Ovary (tissue), 3 donors: ENCODE measurements around the gene SLC24A4.

Experiments used
- EP300 ChIP-seq: sonication (generic); formaldehyde crosslinking; IDR thresholded peaks from one replicate; pipeline ENCODE4 v1.6.1; 2017; ENCODE audit warnings: antibody characterized with exemption
- POLR2A ChIP-seq: fragments of 450-650 bp; IDR thresholded peaks from one replicate; pipeline ENCODE4 v1.6.1; 2017; ENCODE audit warnings: antibody characterized with exemption, mild to moderate bottlenecking, moderate library complexity
- TF ChIP-seq, protein P1 (sequence below), 3 donors: fragments of 450-650 bp in 2 of 3; fragments of 200-600 bp in 1 of 3; IDR thresholded peaks; one replicate each; pipeline versions ENCODE4 v1.5.1 to v1.8.0; 2016 to 2022; ENCODE audit warnings: antibody characterized with exemption in 3 of 3, mild to moderate bottlenecking in 1 of 3
- donor health status: DM: no; HTN: no; CAD: no.

DNA sequence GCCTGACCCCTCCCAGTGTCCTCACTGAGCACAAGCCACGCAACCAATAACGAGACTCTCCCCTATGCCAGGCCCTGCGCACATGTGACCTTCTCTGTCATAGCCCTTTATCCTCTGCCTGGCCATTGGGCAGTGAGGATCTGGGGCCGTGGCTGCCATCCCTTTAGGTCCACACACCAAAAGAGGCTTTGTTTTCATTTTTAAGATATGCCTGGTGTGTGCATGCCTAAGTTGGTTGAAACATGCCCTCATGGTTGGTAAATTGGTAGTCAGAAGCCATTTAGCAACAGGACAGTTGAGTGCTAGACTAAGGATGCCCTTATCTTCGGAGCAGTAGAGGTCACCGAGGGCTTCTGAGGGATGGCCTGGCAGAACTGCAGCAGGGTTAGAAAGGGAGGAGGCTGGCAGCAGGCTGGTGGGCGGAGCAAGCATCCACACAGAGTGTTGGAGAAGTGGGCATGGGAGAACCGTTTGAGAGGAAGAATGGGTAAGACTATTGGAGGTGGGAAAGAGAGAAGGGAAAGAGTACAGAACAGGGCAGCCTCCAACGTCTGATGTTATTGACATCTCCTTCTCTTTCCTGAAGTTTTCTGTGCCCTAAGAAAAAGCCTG is 75.1 kb downstream of the SLC24A4 start:
- TF ChIP-seq, protein P1, sequence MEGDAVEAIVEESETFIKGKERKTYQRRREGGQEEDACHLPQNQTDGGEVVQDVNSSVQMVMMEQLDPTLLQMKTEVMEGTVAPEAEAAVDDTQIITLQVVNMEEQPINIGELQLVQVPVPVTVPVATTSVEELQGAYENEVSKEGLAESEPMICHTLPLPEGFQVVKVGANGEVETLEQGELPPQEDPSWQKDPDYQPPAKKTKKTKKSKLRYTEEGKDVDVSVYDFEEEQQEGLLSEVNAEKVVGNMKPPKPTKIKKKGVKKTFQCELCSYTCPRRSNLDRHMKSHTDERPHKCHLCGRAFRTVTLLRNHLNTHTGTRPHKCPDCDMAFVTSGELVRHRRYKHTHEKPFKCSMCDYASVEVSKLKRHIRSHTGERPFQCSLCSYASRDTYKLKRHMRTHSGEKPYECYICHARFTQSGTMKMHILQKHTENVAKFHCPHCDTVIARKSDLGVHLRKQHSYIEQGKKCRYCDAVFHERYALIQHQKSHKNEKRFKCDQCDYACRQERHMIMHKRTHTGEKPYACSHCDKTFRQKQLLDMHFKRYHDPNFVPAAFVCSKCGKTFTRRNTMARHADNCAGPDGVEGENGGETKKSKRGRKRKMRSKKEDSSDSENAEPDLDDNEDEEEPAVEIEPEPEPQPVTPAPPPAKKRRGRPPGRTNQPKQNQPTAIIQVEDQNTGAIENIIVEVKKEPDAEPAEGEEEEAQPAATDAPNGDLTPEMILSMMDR (IDR thresholded peaks at IDR 0.05): no peak
- TF ChIP-seq EP300 (no peak), POLR2A (no peak)
